ENCODE data around the gene TPO. TPM values are rescaled to one million over a fixed set of nuclear protein-coding genes. Genes with fewer than 3 reads are reported as not detected.
A peak's percentile ranks its signal among the peaks of the same experiment; 100 is the strongest.
"Not testable (repeated sequence)": the region's sequence is repeated elsewhere in the genome, so short reads cannot be mapped to it uniquely, and the experiment has no call there.

Gene TPO
- total RNA-seq, 1 experiment from 2014 or later = not detected

DNA sequence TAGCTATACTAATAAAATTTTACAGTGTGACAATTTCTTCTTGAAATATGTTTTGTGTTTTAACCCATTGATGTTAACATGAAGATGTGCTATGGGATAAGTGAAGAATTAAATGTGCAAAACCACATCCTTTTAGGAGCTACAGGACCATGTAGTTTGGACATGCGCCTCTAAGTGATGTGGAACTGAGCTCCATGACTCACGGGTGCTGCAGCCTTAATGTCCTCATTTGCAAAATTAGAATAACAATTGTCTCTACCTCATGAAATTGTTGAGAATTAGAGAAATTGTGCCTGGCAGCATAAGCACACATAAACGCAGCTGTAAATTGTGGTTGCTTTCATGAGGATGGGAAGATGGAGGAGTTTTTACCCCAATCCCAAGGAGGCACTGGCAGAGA is 31.6 kb upstream of the TPO start:
- H3K9me3 Mint-ChIP-seq = peaks cover 12% of the 10 kb centered on the region
- ATAC-seq (0 out of 2 replicates have a peak, but pooled peaks have one; percentile 26), DNase-seq (ENCODE audit: low spot score) (no peak)
- peaks cover 12% of the 10 kb centered on the region for H3K4me1 Mint-ChIP-seq
- POLR2A ChIA-PET = no interaction called here
- CTCF ChIA-PET = interaction anchor here (0.8 kb wide), 1 partner anchor 12 kb away, joined by 3 read pairs; no protein-coding TSS in a partner anchor
- H3K36me3 Mint-ChIP-seq = no peaks in the 10 kb centered on the region
- TF ChIP-seq, protein P1, sequence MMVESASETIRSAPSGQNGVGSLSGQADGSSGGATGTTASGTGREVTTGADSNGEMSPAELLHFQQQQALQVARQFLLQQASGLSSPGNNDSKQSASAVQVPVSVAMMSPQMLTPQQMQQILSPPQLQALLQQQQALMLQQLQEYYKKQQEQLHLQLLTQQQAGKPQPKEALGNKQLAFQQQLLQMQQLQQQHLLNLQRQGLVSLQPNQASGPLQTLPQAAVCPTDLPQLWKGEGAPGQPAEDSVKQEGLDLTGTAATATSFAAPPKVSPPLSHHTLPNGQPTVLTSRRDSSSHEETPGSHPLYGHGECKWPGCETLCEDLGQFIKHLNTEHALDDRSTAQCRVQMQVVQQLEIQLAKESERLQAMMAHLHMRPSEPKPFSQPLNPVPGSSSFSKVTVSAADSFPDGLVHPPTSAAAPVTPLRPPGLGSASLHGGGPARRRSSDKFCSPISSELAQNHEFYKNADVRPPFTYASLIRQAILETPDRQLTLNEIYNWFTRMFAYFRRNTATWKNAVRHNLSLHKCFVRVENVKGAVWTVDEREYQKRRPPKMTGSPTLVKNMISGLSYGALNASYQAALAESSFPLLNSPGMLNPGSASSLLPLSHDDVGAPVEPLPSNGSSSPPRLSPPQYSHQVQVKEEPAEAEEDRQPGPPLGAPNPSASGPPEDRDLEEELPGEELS (CRISPR knock-in tag; IDR thresholded peaks at IDR 0.05) = no peak
- TF ChIP-seq CBFB (CRISPR knock-in tag; IDR thresholded peaks at IDR 0.05; ENCODE audit: low read depth) = no peak
- no peak for TF ChIP-seq ZNF317 (CRISPR knock-in tag; IDR thresholded peaks at IDR 0.05; ENCODE audit: borderline replicate concordance, low read depth)
- TF ChIP-seq NFATC4 (CRISPR knock-in tag; IDR thresholded peaks at IDR 0.05) = no peak
- no peak for TF ChIP-seq ESRRA (CRISPR knock-in tag; IDR thresholded peaks at IDR 0.05; ENCODE audit: borderline replicate concordance)
- TF ChIP-seq ZNF671 (CRISPR knock-in tag; IDR thresholded peaks at IDR 0.05) = no peak
- TF ChIP-seq RELA (CRISPR knock-in tag; IDR thresholded peaks at IDR 0.05; ENCODE audit: borderline replicate concordance) = no peak
- TF ChIP-seq, protein P2, sequence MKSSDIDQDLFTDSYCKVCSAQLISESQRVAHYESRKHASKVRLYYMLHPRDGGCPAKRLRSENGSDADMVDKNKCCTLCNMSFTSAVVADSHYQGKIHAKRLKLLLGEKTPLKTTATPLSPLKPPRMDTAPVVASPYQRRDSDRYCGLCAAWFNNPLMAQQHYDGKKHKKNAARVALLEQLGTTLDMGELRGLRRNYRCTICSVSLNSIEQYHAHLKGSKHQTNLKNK (CRISPR knock-in tag; IDR thresholded peaks at IDR 0.05) = no peak
- no peak for TF ChIP-seq KAT7 (CRISPR knock-in tag; IDR thresholded peaks at IDR 0.05; ENCODE audit: borderline replicate concordance)
- TF ChIP-seq, protein P3, sequence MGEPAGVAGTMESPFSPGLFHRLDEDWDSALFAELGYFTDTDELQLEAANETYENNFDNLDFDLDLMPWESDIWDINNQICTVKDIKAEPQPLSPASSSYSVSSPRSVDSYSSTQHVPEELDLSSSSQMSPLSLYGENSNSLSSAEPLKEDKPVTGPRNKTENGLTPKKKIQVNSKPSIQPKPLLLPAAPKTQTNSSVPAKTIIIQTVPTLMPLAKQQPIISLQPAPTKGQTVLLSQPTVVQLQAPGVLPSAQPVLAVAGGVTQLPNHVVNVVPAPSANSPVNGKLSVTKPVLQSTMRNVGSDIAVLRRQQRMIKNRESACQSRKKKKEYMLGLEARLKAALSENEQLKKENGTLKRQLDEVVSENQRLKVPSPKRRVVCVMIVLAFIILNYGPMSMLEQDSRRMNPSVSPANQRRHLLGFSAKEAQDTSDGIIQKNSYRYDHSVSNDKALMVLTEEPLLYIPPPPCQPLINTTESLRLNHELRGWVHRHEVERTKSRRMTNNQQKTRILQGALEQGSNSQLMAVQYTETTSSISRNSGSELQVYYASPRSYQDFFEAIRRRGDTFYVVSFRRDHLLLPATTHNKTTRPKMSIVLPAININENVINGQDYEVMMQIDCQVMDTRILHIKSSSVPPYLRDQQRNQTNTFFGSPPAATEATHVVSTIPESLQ (CRISPR knock-in tag; IDR thresholded peaks at IDR 0.05) = no peak
- no peak overlapping the region for H3K27ac Mint-ChIP-seq
- H3K4me3 Mint-ChIP-seq = no peak overlapping the region
- H3K27me3 Mint-ChIP-seq (ENCODE audit: low read depth) = peaks cover 69% of the 10 kb centered on the region

DNA sequence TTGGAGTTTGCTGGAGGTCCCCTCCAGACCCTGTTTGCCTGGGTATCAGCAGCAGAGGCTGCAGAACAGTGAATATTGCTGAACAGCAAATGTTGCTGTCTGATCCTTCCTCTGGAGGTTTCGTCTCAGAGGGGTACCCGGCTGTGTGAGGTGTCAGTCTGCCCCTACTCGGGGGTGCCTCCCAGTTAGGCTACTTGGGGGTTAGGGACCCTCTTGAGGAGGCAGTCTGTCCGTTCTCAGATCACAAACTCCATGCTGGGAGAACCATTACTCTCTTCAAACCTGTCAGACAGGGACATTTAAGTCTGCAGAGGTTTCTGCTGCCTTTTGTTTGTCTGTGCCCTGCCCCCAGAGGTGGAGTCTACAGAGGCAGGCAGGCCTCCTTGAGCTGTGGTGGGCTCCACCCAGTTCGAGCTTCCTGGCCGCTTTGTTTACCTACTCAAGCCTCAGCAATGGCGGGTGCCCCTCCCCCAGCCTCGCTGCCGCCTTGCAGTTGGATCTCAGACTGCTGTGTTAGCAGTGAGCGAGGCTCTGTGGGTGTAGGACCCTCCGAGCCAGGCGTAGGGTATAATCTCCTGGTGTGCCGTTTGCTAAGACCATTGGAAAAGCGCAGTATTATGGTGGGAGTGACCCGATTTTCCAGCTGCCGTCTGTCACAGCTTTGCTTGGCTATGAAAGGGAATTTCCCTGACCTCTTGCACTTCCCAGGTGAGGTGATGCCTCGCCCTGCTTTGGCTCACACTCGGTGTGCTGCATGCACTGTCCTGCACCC is 25.1 kb upstream of the TPO start:
- peak; percentile 68 for DNase-seq (ENCODE audit: low spot score)
- peak overlapping the region; percentile 71 for H3K4me3 Mint-ChIP-seq
- not testable (repeated sequence) for ATAC-seq, H3K36me3 Mint-ChIP-seq
- POLR2A ChIA-PET = interaction anchor here (0.6 kb wide), 1 partner anchor 751 kb away, joined by 3 read pairs; no protein-coding TSS in a partner anchor
- H3K27me3 Mint-ChIP-seq (ENCODE audit: low read depth) = peaks cover 98% of the 10 kb centered on the region
- peaks cover 12% of the 10 kb centered on the region for H3K9me3 Mint-ChIP-seq
- 0 out of 2 replicates have a peak, but pooled peaks have one; percentile 32 for TF ChIP-seq CREB1 (CRISPR knock-in tag; IDR thresholded peaks at IDR 0.05)
- TF ChIP-seq, protein P1 (CRISPR knock-in tag; IDR thresholded peaks at IDR 0.05) = peak; percentile 41; the same call in 1 of the 2 replicates
- TF ChIP-seq FOXK1 (CRISPR knock-in tag; IDR thresholded peaks at IDR 0.05) = peak; percentile 94
- TF ChIP-seq, protein P4, sequence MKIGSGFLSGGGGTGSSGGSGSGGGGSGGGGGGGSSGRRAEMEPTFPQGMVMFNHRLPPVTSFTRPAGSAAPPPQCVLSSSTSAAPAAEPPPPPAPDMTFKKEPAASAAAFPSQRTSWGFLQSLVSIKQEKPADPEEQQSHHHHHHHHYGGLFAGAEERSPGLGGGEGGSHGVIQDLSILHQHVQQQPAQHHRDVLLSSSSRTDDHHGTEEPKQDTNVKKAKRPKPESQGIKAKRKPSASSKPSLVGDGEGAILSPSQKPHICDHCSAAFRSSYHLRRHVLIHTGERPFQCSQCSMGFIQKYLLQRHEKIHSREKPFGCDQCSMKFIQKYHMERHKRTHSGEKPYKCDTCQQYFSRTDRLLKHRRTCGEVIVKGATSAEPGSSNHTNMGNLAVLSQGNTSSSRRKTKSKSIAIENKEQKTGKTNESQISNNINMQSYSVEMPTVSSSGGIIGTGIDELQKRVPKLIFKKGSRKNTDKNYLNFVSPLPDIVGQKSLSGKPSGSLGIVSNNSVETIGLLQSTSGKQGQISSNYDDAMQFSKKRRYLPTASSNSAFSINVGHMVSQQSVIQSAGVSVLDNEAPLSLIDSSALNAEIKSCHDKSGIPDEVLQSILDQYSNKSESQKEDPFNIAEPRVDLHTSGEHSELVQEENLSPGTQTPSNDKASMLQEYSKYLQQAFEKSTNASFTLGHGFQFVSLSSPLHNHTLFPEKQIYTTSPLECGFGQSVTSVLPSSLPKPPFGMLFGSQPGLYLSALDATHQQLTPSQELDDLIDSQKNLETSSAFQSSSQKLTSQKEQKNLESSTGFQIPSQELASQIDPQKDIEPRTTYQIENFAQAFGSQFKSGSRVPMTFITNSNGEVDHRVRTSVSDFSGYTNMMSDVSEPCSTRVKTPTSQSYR (CRISPR knock-in tag; IDR thresholded peaks at IDR 0.05) = peak; percentile 80; the same call in 1 of the 2 replicates
- peak; percentile 78; the same call in 1 of the 2 replicates for TF ChIP-seq FOXP1 (CRISPR knock-in tag; IDR thresholded peaks at IDR 0.05; ENCODE audit: borderline replicate concordance)
- H3K4me1 Mint-ChIP-seq = peaks cover 22% of the 10 kb centered on the region
- CTCF ChIA-PET = interaction anchor here (0.6 to 1.7 kb wide), 4 partner anchors 87 to 362 kb away, joined by 3 to 6 read pairs (median 4); no protein-coding TSS in a partner anchor
- peak overlapping the region; percentile 20; the same call in 1 of the 2 replicates for H3K27ac Mint-ChIP-seq

DNA sequence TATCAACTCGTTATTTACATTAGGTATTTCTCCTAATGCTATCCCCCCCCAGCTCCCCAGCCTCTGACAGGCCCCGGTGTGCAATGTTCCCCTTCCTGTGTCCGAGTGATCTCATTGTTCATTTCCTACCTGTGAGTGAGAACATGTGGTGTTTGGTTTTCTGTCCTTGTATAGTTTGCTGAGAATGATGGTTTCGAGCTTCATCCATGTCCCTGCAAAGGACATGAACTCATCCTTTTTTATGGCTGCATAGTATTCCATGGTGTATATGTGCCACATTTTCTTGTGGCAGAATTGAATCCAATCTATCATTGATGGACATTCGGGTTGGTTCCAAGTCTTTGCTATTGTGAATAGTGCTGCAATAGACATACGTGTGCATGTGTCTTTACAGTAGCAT is 23.1 kb upstream of the TPO start:
- H3K27me3 Mint-ChIP-seq (ENCODE audit: low read depth) = peaks cover 89% of the 10 kb centered on the region
- ATAC-seq; H3K9me3 Mint-ChIP-seq; DNase-seq (ENCODE audit: low spot score); H3K36me3 Mint-ChIP-seq; H3K27ac Mint-ChIP-seq; POLR2A ChIA-PET; H3K4me3 Mint-ChIP-seq; CTCF ChIA-PET: not testable (repeated sequence)
- H3K4me1 Mint-ChIP-seq = peaks cover 25% of the 10 kb centered on the region
